Mesenchymal stem cell (in vitro differentiated cells and primary cell): ENCODE data around the gene MPP3.

Experiments used
- DNase-seq: peaks from one replicate; pipeline ENCODE4 v3.0.0-alpha.2; 2013
- H2AFZ ChIP-seq: one replicate; pipeline ENCODE4 v1.6.1; 2013; ENCODE audit warnings: low read depth, mild to moderate bottlenecking, control low read depth, inconsistent platforms, low read length, moderate library complexity
- H2AK5ac ChIP-seq: 2 replicates; pipeline ENCODE4 v1.6.1; 2013; ENCODE audit warnings: low read length, moderate library complexity, mild to moderate bottlenecking, inconsistent platforms; ENCODE audit not compliant: severe bottlenecking
- H2BK120ac ChIP-seq: one replicate; pipeline ENCODE4 v1.6.1; 2013; ENCODE audit warnings: low read depth, mild to moderate bottlenecking, inconsistent platforms, low read length, moderate library complexity
- H2BK12ac ChIP-seq, 2 experiments: one replicate each; pipeline ENCODE4 v1.6.1; 2013; ENCODE audit warnings: inconsistent platforms in 2 of 2, low read length in 2 of 2, mild to moderate bottlenecking in 2 of 2, moderate library complexity in 2 of 2, control low read depth in 1 of 2
- H2BK15ac ChIP-seq: one replicate; pipeline ENCODE4 v1.6.1; 2013; ENCODE audit warnings: mild to moderate bottlenecking, low read depth, inconsistent platforms; ENCODE audit not compliant: poor library complexity, severe bottlenecking
- H2BK5ac ChIP-seq: 2 replicates; pipeline ENCODE4 v1.6.1; 2013; ENCODE audit warnings: low read depth, mild to moderate bottlenecking, low read length, control low read depth, inconsistent platforms; ENCODE audit not compliant: poor library complexity, severe bottlenecking
- H3K14ac ChIP-seq, 2 experiments: one replicate each; pipeline ENCODE4 v1.6.1; 2013; ENCODE audit warnings: inconsistent platforms in 2 of 2, low read length in 2 of 2, control low read depth in 1 of 2, mild to moderate bottlenecking in 1 of 2, moderate library complexity in 1 of 2
- H3K18ac ChIP-seq, 2 experiments: one replicate each; pipeline ENCODE4 v1.6.1; 2013; ENCODE audit warnings: inconsistent platforms in 2 of 2, low read length in 2 of 2, control low read depth in 1 of 2, low read depth in 1 of 2, mild to moderate bottlenecking in 1 of 2
- H3K23ac ChIP-seq, 2 experiments: one replicate each; pipeline ENCODE4 v1.6.1; 2013; ENCODE audit warnings: inconsistent platforms in 2 of 2, low read length in 2 of 2, mild to moderate bottlenecking in 2 of 2, moderate library complexity in 2 of 2, control low read depth in 1 of 2
- H3K27ac ChIP-seq: 2 replicates; pipeline ENCODE4 v1.5.1; 2013; ENCODE audit warnings: mild to moderate bottlenecking, moderate library complexity, low read length, control low read depth, inconsistent platforms; ENCODE audit not compliant: poor library complexity, severe bottlenecking
- H3K27me3 ChIP-seq, 2 experiments: 2 replicates each; pipeline versions ENCODE4 v1.6.1 to v1.7.0; 2013; ENCODE audit warnings: low read length in 2 of 2, mild to moderate bottlenecking in 2 of 2, moderate library complexity in 2 of 2, control low read depth in 1 of 2, inconsistent platforms in 1 of 2; ENCODE audit not compliant: control insufficient read depth in 1 of 2, insufficient read depth in 1 of 2
- H3K36me3 ChIP-seq, 2 experiments: 2 replicates each; pipeline versions ENCODE4 v1.6.1 to v1.7.0; 2013; ENCODE audit warnings: low read length in 2 of 2, control low read depth in 1 of 2, inconsistent platforms in 1 of 2, low read depth in 1 of 2, mild to moderate bottlenecking in 1 of 2; ENCODE audit not compliant: insufficient read depth in 2 of 2, control insufficient read depth in 1 of 2
- H3K4ac ChIP-seq, 2 experiments: one replicate each; pipeline ENCODE4 v1.6.1; 2013; ENCODE audit warnings: inconsistent platforms in 2 of 2, low read length in 2 of 2, mild to moderate bottlenecking in 2 of 2, moderate library complexity in 2 of 2, control low read depth in 1 of 2, low read depth in 1 of 2
- H3K4me1 ChIP-seq: 2 replicates; pipeline ENCODE4 v1.6.1; 2013; ENCODE audit warnings: low read depth, low read length, control low read depth; ENCODE audit not compliant: control insufficient read depth, insufficient read depth
- H3K4me2 ChIP-seq: 2 replicates; pipeline ENCODE4 v1.6.1; 2013; ENCODE audit warnings: low read length, mild to moderate bottlenecking, inconsistent platforms; ENCODE audit not compliant: poor library complexity, severe bottlenecking
- H3K4me3 ChIP-seq, 2 experiments: 2 replicates each; pipeline versions ENCODE4 v1.5.1 to v1.7.0; 2013; ENCODE audit warnings: low read length in 2 of 2, mild to moderate bottlenecking in 2 of 2, control low read depth in 1 of 2, low read depth in 1 of 2; ENCODE audit not compliant: insufficient read depth in 1 of 2
- H3K79me1 ChIP-seq: replicated peaks from 2 replicates; pipeline ENCODE4 v1.6.1; 2013; ENCODE audit warnings: mild to moderate bottlenecking, control low read depth, low read length, inconsistent platforms; ENCODE audit not compliant: poor library complexity, severe bottlenecking
- H3K9ac ChIP-seq: 2 replicates; pipeline ENCODE4 v1.7.0; 2013; ENCODE audit warnings: mild to moderate bottlenecking, low read length, moderate library complexity
- H3K9me3 ChIP-seq: 2 replicates; pipeline ENCODE4 v1.7.0; 2013; ENCODE audit warnings: mild to moderate bottlenecking, low read length; ENCODE audit not compliant: control insufficient read depth
- H4K8ac ChIP-seq: one replicate; pipeline ENCODE4 v1.6.1; 2013; ENCODE audit warnings: inconsistent platforms, mild to moderate bottlenecking, low read length, moderate library complexity
- H4K91ac ChIP-seq: one replicate; pipeline ENCODE4 v1.6.1; 2013; ENCODE audit warnings: mild to moderate bottlenecking, low read length, inconsistent platforms
- WGBS: methylation state at CpG from one replicate; pipeline ENCODE4 v1.1.7; 2013; ENCODE audit warnings: mixed read lengths; 5-methylcytosine and 5-hydroxymethylcytosine counted together

The MPP3 gene

GRCh38 chr17:43774304-43775250 is 58.4 kb downstream of the MPP3 start:
- H3K9me3 ChIP-seq, result no peaks in the 10 kb centered on the region
- no peak overlapping the region for H2BK15ac ChIP-seq
- H3K79me1 ChIP-seq, result peaks cover 46% of the 10 kb centered on the region
- peak overlapping the region; percentile 7 for H3K4me2 ChIP-seq
- H3K27me3 ChIP-seq, result peaks cover 0 to 3% of the 10 kb centered on the region in 2 experiments
- H3K23ac ChIP-seq, result no peak overlapping the region
- peaks cover 16% of the 10 kb centered on the region for H3K4me1 ChIP-seq
- H2AK5ac ChIP-seq, result no peak overlapping the region
- no peak overlapping the region for H3K4me3 ChIP-seq
- H2BK120ac ChIP-seq, result no peak overlapping the region
- H2BK12ac ChIP-seq, result no peak overlapping the region
- no peak overlapping the region for H4K91ac ChIP-seq
- no peak overlapping the region for H3K4ac ChIP-seq
- H3K18ac ChIP-seq, result no peak overlapping the region
- H3K36me3 ChIP-seq, result peaks cover 60 to 67% of the 10 kb centered on the region in 2 experiments
- no peak overlapping the region for H3K9ac ChIP-seq
- H2AFZ ChIP-seq, result no peak overlapping the region
- no peak for DNase-seq
- H2BK5ac ChIP-seq, result no peak overlapping the region
- H3K27ac ChIP-seq, result no peak overlapping the region
- 97% methylated on average over 16 of the region's 16 CpGs for WGBS
- H3K14ac ChIP-seq, result no peak overlapping the region
- no peak overlapping the region for H4K8ac ChIP-seq

GRCh38 chr17:43772877-43773648 is 59.9 kb downstream of the MPP3 start:
- H3K27me3 ChIP-seq, result no peaks in the 10 kb centered on the region
- no peak overlapping the region for H4K8ac ChIP-seq
- H3K36me3 ChIP-seq, result peaks cover 72 to 83% of the 10 kb centered on the region in 2 experiments
- H2AFZ ChIP-seq, result no peak overlapping the region
- no peak overlapping the region for H3K4me3 ChIP-seq
- no peak overlapping the region for H3K4ac ChIP-seq
- no peak overlapping the region for H3K18ac ChIP-seq
- no peak overlapping the region for H2BK15ac ChIP-seq
- 94% methylated on average over 10 of the region's 10 CpGs for WGBS
- no peak overlapping the region for H2BK5ac ChIP-seq
- peaks cover 46% of the 10 kb centered on the region for H3K79me1 ChIP-seq
- H3K4me1 ChIP-seq, result peaks cover 13% of the 10 kb centered on the region
- H3K27ac ChIP-seq, result no peak overlapping the region
- no peak overlapping the region for H2BK120ac ChIP-seq
- H3K23ac ChIP-seq, result no peak overlapping the region
- no peak overlapping the region for H3K14ac ChIP-seq
- H3K9me3 ChIP-seq, result no peaks in the 10 kb centered on the region
- no peak for DNase-seq
- H3K9ac ChIP-seq, result no peak overlapping the region
- no peak overlapping the region for H3K4me2 ChIP-seq
- no peak overlapping the region for H2AK5ac ChIP-seq
- H2BK12ac ChIP-seq, result no peak overlapping the region
- no peak overlapping the region for H4K91ac ChIP-seq

- no peak overlapping the region for H2BK15ac ChIP-seq
- no peak overlapping the region for H4K91ac ChIP-seq
- peaks cover 76 to 79% of the 10 kb centered on the region in 2 experiments for H3K36me3 ChIP-seq
- no peak overlapping the region for H3K27ac ChIP-seq
- no peak overlapping the region for H2AFZ ChIP-seq
- H3K9ac ChIP-seq, result no peak overlapping the region
- H3K9me3 ChIP-seq, result no peaks in the 10 kb centered on the region
- no peaks in the 10 kb centered on the region for H3K27me3 ChIP-seq
- no peak overlapping the region for H2BK120ac ChIP-seq
- no peak overlapping the region for H3K4ac ChIP-seq
- H2AK5ac ChIP-seq, result no peak overlapping the region
- over 99% methylated on average over 9 of the region's 9 CpGs for whole genome bisulfite sequencing
- H3K18ac ChIP-seq, result no peak overlapping the region
- H3K4me1 ChIP-seq, result peaks cover 7% of the 10 kb centered on the region
- no peak overlapping the region for H3K4me2 ChIP-seq
- H3K4me3 ChIP-seq, result no peak overlapping the region
- peaks cover 40% of the 10 kb centered on the region for H3K79me1 ChIP-seq
- H3K14ac ChIP-seq, result no peak overlapping the region
- no peak overlapping the region for H2BK12ac ChIP-seq
- no peak overlapping the region for H4K8ac ChIP-seq
- no peak for DNase-seq
- no peak overlapping the region for H3K23ac ChIP-seq
- H2BK5ac ChIP-seq, result no peak overlapping the region
These were observed 61.5 kb downstream of the MPP3 start for GRCh38 chr17:43771463-43771862.

- no peak overlapping the region for H3K27ac ChIP-seq
- H3K23ac ChIP-seq, result no peak overlapping the region
- H3K9ac ChIP-seq, result no peak overlapping the region
- H3K9me3 ChIP-seq, result no peaks in the 10 kb centered on the region
- H3K36me3 ChIP-seq, result peaks cover 71 to 78% of the 10 kb centered on the region in 2 experiments
- no peak overlapping the region for H2BK15ac ChIP-seq
- H3K79me1 ChIP-seq, result peaks cover 35% of the 10 kb centered on the region
- 100% methylated on average over 1 of the region's 2 CpGs for WGBS
- no peak overlapping the region for H4K91ac ChIP-seq
- no peak overlapping the region for H2AFZ ChIP-seq
- H3K4me3 ChIP-seq, result no peak overlapping the region
- no peak overlapping the region for H4K8ac ChIP-seq
- H2BK5ac ChIP-seq, result no peak overlapping the region
- no peak overlapping the region for H2BK120ac ChIP-seq
- H3K14ac ChIP-seq, result no peak overlapping the region
- H3K4me2 ChIP-seq, result no peak overlapping the region
- no peak for DNase-seq
- H3K4ac ChIP-seq, result no peak overlapping the region
- H3K27me3 ChIP-seq, result no peaks in the 10 kb centered on the region
- no peak overlapping the region for H2AK5ac ChIP-seq
- no peak overlapping the region for H3K18ac ChIP-seq
- H2BK12ac ChIP-seq, result no peak overlapping the region
- H3K4me1 ChIP-seq, result peaks cover 3% of the 10 kb centered on the region
These were observed 62.0 kb downstream of the MPP3 start for GRCh38 chr17:43770957-43771356.
